ENCODE results near the gene CAMK2B.

CAMK2B gene

GRCh38 chr7:44277391-44277790 lies 48.0 kb downstream of the CAMK2B start:
- TF ChIP-seq FOXM1 (IDR thresholded peaks at IDR 0.05; ENCODE audit: borderline replicate concordance, low read depth) (no peak), NFIC (IDR thresholded peaks at IDR 0.05) (no peak), CREB1 (IDR thresholded peaks at IDR 0.05; ENCODE audit: low read depth) (no peak), ZBTB7A (IDR thresholded peaks at IDR 0.05; ENCODE audit: low read depth) (no peak), YY1 (IDR thresholded peaks at IDR 0.05; ENCODE audit: low read depth) (no peak), RAD21 (IDR thresholded peaks at IDR 0.05; ENCODE audit: low read depth) (no peak), EGR1 (IDR thresholded peaks at IDR 0.05) (no peak), TCF12 (IDR thresholded peaks at IDR 0.05; ENCODE audit: low read depth) (no peak), REST (IDR thresholded peaks at IDR 0.05; ENCODE audit: low read depth) (no peak), USF1 (IDR thresholded peaks at IDR 0.05) (no peak), EP300 (IDR thresholded peaks at IDR 0.05; ENCODE audit: borderline replicate concordance) (no peak), TAF1 (IDR thresholded peaks at IDR 0.05; ENCODE audit: low read depth) (no peak), TEAD4 (IDR thresholded peaks at IDR 0.05) (no peak)

- TF ChIP-seq MAX (IDR thresholded peaks at IDR 0.05) (no peak), EP300 (IDR thresholded peaks at IDR 0.05; ENCODE audit: borderline replicate concordance) (no peak), CREB1 (IDR thresholded peaks at IDR 0.05; ENCODE audit: low read depth) (no peak), ZBTB7A (IDR thresholded peaks at IDR 0.05; ENCODE audit: low read depth) (no peak), YY1 (IDR thresholded peaks at IDR 0.05; ENCODE audit: low read depth) (no peak), RAD21 (IDR thresholded peaks at IDR 0.05; ENCODE audit: low read depth) (no peak), USF1 (IDR thresholded peaks at IDR 0.05) (no peak), CEBPB (IDR thresholded peaks at IDR 0.05) (no peak), TCF12 (IDR thresholded peaks at IDR 0.05; ENCODE audit: low read depth) (no peak), REST (IDR thresholded peaks at IDR 0.05; ENCODE audit: low read depth) (no peak), EGR1 (IDR thresholded peaks at IDR 0.05) (no peak)
Observed at GRCh38 chr7:44276571-44277221, 48.7 kb downstream of the CAMK2B start.

- TF ChIP-seq MAX (IDR thresholded peaks at IDR 0.05) (no peak), EP300 (IDR thresholded peaks at IDR 0.05; ENCODE audit: borderline replicate concordance) (no peak), NFIC (IDR thresholded peaks at IDR 0.05) (no peak), TEAD4 (IDR thresholded peaks at IDR 0.05) (no peak), CREB1 (IDR thresholded peaks at IDR 0.05; ENCODE audit: low read depth) (no peak)
Observed at GRCh38 chr7:44275957-44276570, 49.3 kb downstream of the CAMK2B start.

GRCh38 chr7:44275146-44275545 lies 50.2 kb downstream of the CAMK2B start:
- TF ChIP-seq CREB1 (IDR thresholded peaks at IDR 0.05; ENCODE audit: low read depth) (no peak), MAX (IDR thresholded peaks at IDR 0.05) (no peak), REST (IDR thresholded peaks at IDR 0.05; ENCODE audit: low read depth) (no peak), NFIC (IDR thresholded peaks at IDR 0.05) (no peak), YY1 (IDR thresholded peaks at IDR 0.05; ENCODE audit: low read depth) (no peak), ZBTB7A (IDR thresholded peaks at IDR 0.05; ENCODE audit: low read depth) (no peak), CEBPB (IDR thresholded peaks at IDR 0.05) (no peak), RAD21 (IDR thresholded peaks at IDR 0.05; ENCODE audit: low read depth) (no peak), EP300 (IDR thresholded peaks at IDR 0.05; ENCODE audit: borderline replicate concordance) (no peak), TCF12 (IDR thresholded peaks at IDR 0.05; ENCODE audit: low read depth) (no peak), TAF1 (IDR thresholded peaks at IDR 0.05; ENCODE audit: low read depth) (no peak), TEAD4 (IDR thresholded peaks at IDR 0.05) (no peak), USF1 (IDR thresholded peaks at IDR 0.05) (no peak), EGR1 (IDR thresholded peaks at IDR 0.05) (no peak), FOXM1 (IDR thresholded peaks at IDR 0.05; ENCODE audit: borderline replicate concordance, low read depth) (no peak)
